Panc1 (cell line): ENCODE data around the gene AGPAT3.

Source experiments
- POLR2AphosphoS5 ChIP-seq: IDR thresholded peaks from 2 replicates; pipeline ENCODE4 v1.6.1; 2012; ENCODE audit warnings: mild to moderate bottlenecking, low read depth, low read length, moderate library complexity
- SIN3A ChIP-seq: IDR thresholded peaks from 2 replicates; pipeline ENCODE4 v1.6.1; 2012; ENCODE audit warnings: low read depth, mild to moderate bottlenecking, low read length, moderate library complexity, borderline replicate concordance; ENCODE audit not compliant: insufficient read depth
- TF ChIP-seq, protein P1 (sequence below): fragments of 450-650 bp; IDR thresholded peaks from 2 replicates; pipeline ENCODE4 v1.5.1; 2017; ENCODE audit warnings: mild to moderate bottlenecking
- TF ChIP-seq, protein P2 (sequence below), 2 experiments: IDR thresholded peaks; 2 replicates each; pipeline ENCODE4 v1.6.1; 2011 to 2012; ENCODE audit warnings: low read depth in 2 of 2, control low read depth in 1 of 2, low read length in 1 of 2, mild to moderate bottlenecking in 1 of 2, moderate library complexity in 1 of 2; ENCODE audit not compliant: insufficient read depth in 1 of 2

DNA sequence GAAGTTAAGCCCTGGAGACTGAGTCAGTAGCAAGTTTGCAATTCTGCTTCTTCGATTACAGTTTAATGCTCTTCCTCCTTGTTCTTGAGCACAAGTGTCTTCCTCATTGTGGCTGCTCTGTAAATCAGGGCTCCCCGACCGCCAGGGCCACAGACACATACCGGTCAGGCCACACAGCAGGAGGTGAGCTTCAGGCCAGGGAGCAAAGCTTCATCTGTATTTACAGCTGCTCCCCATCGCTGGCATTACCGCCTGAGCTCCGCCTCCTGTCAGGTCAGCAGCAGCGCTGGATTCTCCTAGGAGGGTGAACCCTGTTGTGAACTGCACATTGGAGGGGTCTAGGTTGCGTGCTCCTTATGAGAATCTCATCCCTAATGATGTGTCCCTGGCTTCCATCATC lies 145.4 kb downstream of the AGPAT3 start:
- TF ChIP-seq POLR2AphosphoS5 (no peak), SIN3A (no peak)
- TF ChIP-seq, protein P1, sequence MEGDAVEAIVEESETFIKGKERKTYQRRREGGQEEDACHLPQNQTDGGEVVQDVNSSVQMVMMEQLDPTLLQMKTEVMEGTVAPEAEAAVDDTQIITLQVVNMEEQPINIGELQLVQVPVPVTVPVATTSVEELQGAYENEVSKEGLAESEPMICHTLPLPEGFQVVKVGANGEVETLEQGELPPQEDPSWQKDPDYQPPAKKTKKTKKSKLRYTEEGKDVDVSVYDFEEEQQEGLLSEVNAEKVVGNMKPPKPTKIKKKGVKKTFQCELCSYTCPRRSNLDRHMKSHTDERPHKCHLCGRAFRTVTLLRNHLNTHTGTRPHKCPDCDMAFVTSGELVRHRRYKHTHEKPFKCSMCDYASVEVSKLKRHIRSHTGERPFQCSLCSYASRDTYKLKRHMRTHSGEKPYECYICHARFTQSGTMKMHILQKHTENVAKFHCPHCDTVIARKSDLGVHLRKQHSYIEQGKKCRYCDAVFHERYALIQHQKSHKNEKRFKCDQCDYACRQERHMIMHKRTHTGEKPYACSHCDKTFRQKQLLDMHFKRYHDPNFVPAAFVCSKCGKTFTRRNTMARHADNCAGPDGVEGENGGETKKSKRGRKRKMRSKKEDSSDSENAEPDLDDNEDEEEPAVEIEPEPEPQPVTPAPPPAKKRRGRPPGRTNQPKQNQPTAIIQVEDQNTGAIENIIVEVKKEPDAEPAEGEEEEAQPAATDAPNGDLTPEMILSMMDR: no peak
- TF ChIP-seq, protein P2, sequence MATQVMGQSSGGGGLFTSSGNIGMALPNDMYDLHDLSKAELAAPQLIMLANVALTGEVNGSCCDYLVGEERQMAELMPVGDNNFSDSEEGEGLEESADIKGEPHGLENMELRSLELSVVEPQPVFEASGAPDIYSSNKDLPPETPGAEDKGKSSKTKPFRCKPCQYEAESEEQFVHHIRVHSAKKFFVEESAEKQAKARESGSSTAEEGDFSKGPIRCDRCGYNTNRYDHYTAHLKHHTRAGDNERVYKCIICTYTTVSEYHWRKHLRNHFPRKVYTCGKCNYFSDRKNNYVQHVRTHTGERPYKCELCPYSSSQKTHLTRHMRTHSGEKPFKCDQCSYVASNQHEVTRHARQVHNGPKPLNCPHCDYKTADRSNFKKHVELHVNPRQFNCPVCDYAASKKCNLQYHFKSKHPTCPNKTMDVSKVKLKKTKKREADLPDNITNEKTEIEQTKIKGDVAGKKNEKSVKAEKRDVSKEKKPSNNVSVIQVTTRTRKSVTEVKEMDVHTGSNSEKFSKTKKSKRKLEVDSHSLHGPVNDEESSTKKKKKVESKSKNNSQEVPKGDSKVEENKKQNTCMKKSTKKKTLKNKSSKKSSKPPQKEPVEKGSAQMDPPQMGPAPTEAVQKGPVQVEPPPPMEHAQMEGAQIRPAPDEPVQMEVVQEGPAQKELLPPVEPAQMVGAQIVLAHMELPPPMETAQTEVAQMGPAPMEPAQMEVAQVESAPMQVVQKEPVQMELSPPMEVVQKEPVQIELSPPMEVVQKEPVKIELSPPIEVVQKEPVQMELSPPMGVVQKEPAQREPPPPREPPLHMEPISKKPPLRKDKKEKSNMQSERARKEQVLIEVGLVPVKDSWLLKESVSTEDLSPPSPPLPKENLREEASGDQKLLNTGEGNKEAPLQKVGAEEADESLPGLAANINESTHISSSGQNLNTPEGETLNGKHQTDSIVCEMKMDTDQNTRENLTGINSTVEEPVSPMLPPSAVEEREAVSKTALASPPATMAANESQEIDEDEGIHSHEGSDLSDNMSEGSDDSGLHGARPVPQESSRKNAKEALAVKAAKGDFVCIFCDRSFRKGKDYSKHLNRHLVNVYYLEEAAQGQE (IDR thresholded peaks at IDR 0.05; ENCODE audit: insufficient read depth in 1 of 2, low read depth in 2 of 2, low read length in 1 of 2): no peak
